ENCODE results near the gene APOL6.
"Not testable (repeated sequence)": the region's sequence is repeated elsewhere in the genome, so short reads cannot be mapped to it uniquely, and the experiment has no call there.

The APOL6 gene

DNA sequence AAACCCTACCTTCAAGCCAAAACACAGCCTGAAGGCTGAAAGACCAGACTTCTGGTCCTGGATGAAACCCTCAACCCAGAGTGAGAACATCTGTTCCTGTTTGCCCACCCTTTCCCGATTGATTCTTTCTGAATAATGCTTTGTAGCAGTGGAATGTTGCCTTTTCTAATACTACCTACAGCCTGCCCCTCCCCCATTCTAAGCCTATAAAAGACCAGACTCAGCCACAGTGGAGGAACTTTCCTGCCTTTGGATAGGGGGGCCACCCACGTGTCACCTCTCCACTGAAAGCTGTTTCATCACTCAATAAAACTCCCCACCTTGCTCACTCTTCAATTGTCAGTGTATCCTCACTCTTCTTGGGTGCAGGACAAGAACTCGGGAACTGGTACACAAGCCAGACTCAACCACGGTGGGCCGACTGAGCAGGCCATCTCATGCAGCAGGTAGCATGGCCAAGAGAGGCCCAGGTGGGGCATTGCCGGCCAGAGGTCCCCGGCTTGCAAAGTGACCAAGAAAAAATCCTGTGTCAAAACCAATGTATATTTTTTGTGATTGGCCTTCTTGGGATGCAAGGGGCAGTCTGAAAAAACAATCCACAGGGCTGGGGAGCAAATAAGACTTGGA, 6.6 kb upstream of the APOL6 start:
- no peak for DNase-seq

DNA sequence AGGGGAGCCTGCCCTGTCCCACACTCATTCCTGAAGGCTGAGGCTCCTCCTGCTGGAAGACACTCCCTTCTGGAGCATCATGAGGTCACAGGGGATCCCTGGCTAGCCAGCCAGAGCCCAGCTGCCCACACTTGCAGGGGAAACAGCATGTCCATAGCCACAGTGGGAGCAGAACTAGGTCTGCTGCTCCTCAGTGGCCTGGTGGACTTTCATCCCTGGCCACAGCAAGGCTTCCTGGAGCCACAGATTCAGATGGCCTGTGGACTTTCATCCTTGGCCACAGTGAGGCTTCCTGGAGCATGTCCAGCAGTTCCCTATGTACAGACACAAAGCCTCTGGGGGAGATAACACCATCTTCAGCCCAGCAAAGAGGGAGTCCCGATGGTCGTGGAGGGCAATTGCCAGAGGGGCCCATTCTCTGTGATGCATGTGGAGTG, 5.9 kb upstream of the APOL6 start:
- DNase-seq, result no peak

DNA sequence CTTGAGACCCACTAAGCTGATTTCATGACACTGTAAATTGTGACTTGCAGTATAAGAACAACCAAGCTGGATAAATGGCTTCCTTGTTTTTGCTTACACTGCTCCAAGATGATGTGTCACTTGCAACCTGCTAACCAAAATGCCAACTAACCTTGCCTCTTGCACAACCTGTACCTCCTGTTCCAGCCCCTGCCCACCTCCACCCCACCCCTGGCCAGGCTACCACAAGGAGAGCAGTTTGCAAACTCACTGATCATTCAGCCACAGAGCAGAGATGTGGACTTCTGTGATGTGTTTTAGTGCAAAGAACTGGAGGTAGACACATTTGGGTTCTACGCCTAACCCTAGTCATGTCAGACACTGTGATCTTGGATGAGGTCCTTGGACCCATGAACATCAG, 4.3 kb upstream of the APOL6 start:
- DNase-seq, result no peak

DNA sequence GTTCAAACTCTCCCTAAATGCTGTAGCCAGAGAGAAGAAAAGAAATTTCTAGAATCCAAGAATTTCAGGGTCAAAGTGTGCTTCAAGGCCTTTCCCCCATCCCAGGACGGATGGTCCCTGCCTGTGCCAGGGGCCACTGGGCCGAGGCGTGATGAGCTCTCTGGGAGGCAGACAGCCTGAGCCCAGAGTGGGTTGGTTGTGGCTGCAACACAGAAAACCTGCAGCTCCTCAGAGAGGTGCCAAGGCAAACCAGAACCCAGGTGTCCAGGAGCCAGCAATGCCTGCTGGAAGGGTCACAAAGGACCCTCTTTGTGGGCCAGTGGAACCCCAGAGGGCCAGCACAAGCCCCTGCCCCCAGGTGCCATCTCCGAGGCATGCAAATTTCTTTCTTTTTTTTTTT, 2.6 kb upstream of the APOL6 start:
- DNase-seq, result no peak

DNA sequence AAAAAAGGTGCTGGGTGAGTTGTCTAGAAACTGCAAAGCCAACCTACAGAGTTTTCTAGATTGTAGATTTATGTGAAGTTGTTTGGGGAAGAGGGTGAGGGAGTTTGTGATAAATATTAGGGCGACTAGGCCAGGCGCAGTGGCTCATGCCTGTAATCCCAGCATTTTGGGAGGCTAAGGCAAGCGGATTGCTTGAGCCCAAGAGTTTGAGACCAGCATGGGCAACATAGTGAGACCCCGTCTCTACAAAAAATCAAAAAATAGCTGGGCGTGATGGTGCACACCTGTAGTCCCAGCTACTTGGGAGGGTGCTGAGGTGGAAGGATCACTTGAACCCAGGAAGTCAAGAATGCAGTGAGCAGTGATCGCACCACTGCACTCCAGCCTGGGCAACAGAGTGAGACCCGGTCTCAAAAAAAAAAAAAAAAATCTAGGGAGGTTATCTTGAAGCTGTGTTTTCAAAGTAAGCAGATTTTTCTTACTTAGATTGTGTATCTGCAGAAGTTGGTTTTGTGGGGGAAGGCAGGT, 844 bp downstream of the APOL6 start:
- DNase-seq, result no peak

DNA sequence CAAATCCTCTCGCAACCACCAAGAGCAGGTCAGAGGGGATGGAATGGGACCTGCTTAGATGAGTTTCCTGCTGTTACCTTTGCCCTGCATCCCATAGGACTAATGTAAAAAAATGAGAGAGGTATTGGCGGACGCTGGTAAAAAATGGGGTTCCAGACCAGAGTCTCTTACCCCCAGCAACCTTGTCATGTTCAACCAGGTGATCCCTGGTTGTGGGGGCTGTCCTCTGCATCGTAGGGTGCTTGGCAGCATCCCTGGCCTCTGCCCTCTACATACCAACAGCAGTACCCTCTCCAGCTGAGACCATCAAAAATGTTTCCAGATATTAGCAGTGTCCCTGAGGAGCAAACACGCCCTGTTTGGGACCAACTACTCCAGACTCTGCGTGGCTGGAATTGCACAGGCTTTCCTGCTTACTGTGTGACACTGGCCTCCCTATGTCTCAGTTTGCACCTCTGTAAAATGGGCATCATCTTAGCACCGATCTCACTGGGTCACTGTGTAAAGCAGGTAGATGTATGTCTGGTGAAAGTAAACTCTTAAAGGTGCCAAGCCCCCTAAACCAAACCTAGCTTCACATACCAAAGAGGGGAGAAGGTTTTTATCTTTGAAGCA, 1.5 kb downstream of the APOL6 start:
- DNase-seq, result no peak

DNA sequence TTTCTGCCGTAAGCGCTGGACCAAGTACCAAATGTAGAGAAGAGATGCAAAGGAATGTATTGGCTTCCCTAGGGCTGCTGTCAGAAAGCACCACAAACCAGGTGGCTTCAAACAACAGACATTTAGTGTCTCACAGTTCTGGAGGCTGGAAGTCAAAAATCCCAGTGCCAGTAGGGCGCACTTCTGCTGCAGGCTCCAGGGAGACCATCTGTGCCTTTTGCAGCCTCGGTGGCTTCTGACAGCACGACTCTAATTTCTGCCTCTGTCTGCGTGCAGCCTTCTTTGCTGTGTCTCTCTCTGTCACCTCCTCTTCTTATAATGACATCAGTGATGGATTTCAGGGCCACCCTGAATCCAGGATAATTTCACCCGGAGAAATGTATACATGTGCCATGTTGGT, 2.8 kb downstream of the APOL6 start:
- no peak for DNase-seq

DNA sequence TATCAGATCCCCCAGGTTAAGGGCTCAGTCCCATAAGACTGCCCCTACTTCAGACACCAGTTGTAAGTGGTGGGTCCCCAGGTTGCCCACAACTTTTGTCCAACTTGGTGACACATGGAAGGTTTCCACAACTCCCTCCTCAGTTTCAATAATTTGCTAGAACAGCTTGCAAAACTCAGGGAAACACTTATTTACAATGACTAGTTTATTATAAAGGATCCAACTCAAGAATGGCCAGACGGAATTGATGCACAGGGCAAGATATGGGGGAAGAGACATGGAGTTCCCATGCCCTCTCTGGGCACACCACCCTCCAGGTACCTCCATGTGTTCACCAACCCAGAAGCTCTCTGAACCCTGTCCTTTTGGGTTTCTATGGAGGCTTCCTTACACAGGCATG, 5.6 kb downstream of the APOL6 start:
- no peak for DNase-seq

DNA sequence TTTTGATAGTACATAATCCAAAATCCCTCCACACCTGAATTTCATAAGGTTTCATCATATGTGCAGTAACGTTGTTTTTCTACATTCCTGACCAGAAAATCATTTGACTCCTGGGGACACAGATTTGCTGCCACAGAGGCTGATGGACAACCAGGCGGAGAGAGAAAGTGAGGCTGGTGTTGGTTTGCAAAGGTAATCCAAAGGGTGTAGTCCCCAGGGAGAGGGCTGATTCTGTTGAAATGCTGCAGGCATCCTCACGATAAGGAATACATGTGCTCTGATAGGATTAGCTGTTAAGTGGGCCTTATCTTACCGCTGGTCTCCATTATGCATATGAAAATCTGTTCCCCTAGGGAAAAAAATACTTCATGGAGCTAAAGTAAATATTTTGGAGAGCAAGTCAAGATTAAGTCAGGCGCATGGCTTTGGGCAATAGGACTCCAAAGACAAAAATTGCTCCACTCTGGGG, 8.1 kb downstream of the APOL6 start:
- DNase-seq, result no peak

DNA sequence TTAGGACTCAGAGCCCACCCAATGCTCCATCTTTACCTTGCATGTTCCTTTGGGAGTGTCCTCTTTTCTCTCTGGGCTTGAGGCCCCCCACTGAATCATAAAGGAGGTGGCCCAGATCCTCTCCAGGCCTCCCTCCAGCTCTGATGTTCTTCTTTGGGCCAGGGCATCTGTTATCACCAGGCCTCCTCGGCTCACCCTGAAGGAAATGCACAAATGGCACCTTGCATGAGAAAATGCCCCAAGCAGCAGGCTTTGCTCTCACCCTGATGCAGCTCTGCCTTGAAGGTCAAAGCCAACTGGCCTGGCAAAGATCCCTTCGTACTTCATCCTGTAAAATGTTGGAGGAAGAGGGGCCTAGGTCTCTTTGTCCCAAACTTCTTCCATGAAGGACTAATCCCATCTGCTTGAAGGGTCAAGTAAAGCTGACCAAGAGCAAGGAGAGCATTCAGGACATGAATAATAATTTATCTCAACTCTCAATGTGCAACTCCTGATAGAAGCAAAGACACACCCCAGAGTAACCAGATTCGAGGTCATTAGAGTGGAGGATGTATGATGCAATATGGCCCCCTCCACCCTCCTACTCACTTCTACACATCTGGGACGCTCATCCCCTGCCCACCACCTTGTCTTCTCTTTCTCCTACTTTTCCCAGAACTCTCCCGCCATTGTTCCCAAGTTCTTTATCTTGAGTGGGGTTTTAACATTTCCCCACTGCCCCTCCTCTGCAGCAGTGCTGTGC, 9.5 kb downstream of the APOL6 start:
- DNase-seq, result no peak

DNA sequence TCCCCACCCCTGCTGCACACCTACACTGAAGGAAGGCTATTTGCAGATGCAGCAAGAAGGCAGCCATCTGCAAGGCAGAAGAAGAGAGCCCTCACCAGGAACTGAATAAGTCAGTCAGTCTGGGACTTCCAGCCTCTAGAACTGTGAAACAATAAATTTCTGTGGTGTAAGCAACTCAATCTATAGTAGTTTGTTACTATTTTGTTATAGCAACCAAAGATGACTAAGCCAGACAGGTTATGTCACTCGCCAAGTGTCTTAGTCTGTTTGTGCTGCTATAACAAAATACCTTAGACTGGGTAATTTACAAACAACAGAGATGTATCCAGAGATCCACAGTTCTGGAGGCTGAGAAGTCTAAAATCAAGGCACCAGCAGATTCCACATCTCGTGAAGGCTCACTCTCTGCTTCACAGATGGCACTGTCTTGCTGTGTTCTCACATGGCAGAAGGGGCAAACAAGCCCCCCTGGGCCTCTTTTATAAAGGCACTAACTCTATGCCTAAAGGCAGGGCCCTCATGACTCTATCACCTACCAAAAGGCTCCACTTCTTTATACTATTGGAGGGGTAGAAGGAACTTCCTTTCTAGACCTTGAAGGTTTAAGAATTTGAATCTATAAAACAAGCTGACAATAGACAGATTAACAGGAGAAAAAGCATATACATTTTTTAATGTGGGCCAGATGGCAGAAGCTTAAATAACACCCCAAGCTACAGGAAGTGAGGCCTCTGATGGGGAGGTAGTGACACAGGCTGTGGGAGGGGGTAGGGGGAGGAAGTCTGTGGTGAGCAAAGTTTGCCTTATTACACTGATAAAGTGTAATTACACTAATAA, 12.3 kb downstream of the APOL6 start:
- no peak for DNase-seq

DNA sequence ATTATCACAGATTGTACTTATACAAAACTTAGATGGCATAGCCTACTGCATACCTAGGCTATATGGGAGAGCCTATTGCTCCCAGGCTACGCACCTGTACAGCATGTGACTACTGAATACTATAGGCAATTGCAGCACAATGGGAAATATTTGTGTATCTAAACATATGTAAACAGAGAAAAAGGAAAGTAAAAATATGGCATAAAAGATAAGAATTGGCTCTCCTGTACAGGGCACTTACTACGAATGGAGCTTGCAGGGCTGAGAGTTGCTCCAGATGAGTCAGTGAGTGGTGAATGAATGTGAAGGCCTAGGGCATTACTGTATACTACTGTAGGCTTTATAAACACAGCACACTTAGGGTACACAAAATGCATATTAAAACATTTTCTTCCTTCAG, 13.2 kb downstream of the APOL6 start:
- no peak for DNase-seq

DNA sequence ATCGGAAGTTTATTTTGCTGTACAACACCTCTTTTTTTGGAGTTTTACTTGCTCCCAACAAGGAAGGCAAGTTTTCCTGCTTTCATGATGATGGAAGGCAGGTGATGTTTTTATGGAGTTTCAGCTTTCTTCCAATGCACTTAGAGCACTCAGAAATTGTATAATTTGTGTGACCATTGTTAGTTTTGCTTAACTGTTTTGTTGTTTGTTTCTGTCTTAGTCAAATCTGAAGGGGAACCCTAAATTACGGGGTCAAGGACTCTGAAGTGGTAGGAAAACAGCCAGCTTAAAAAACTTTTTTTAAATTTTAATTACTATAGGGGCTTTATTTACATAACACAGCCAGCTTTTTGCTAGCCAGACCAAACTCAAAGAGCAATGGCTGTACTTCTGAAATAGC, 14.7 kb downstream of the APOL6 start:
- DNase-seq, result no peak

DNA sequence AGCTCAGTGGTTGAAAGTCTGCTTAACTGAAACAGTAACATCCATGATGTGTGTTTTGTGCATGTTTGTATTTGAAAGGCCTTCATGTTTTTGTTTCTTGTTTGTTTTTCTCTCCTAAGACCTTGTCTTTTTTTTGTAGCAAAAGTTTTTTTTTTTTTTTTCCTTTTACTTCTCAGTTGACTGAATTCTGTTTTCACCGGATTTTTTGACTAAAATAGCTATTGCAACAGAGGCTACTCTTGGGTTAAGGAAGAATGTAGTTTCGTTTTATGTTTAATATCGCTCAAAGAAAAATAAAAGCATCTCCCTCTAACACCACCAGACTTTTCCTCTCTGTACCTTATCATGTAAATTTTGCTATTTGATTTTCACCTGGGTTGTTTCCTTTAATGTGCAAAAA, 15.1 kb downstream of the APOL6 start:
- no peak for DNase-seq

DNA sequence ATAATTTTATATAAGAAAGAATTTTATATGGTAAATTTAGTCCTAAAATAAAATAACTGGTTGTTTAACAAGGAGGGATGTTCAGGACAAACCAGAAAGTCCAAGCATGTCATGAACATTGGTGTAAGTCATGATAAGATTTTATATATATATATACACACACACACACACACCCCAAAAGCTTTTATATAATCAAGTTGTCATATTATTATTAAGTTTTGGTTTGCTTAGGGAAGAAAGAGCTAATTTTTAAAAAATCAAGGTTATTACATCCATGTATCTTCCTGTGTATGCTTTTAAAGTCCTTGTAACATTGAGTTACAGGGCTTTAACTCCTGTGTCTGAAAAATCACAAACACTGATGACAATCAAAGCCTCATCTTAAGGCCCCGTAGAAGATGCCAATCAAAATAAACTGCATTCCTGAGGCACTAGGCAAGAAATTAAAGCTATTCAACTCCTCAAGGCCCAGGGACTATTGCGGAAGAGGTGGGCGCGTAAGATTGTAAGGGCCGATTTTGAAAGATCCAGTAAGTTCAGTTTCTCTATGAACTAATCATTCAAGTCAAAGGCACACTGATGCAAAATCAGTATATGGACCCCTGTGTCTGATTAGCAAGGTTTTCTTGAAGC, 16.8 kb downstream of the APOL6 start:
- DNase-seq, result no peak

DNA sequence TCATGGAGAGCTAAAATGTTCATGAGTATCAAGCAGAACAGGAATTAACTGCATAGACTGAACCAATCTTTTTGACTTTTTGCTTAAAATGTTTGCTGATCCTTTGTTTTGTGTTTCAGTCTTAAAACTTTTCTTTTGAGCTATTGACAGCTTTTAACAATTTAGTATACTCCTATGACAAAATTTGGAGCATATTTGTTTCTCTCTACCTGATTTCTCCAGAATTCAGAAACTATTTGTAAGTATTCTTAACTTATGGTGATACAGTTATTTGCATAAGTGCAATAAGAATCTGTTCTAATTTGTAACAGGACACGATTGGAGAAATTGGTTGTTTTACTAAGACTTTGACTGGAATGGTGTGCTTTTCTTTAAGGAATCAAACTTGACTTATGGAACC, 18.5 kb downstream of the APOL6 start:
- DNase-seq, result not testable (repeated sequence)

DNA sequence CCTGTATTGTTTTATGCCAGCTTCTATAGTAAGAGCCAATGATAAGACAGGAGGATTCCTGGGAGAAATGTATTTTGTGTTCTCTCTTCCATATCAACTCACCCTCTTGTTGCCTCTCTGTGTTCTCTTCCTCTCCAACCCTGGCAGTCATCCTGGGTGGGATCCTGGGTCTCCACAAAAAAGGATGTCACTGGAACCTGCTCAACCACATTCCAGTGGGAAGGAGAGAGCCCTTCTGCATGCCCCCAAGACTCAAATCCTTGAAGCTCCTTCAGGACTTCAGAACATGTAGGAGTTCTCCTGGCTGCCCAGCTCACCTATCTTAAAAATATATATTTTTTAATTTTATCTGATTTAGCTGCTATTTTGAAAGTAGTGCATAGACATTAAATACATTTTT, 26.1 kb downstream of the APOL6 start:
- no peak for DNase-seq

DNA sequence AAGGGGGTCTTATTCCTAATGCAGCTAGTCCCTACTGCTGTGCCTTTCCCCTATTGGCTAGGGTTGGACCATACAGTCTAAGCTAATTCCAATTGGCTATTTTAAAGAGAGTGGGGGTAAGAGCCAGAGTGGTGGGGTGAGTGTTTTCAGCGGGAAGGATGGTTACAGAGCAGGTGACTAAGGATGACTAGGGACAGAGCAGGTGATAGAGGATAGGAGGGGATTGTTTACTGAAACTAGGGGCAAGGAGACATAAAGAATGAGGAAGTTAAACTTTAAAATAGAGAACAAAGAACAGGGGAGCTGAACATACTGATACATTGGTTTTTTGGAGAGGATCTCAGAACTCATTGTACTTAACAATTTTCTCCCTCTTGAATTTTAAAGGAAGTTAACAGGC, 27.8 kb downstream of the APOL6 start:
- DNase-seq, result not testable (repeated sequence)

DNA sequence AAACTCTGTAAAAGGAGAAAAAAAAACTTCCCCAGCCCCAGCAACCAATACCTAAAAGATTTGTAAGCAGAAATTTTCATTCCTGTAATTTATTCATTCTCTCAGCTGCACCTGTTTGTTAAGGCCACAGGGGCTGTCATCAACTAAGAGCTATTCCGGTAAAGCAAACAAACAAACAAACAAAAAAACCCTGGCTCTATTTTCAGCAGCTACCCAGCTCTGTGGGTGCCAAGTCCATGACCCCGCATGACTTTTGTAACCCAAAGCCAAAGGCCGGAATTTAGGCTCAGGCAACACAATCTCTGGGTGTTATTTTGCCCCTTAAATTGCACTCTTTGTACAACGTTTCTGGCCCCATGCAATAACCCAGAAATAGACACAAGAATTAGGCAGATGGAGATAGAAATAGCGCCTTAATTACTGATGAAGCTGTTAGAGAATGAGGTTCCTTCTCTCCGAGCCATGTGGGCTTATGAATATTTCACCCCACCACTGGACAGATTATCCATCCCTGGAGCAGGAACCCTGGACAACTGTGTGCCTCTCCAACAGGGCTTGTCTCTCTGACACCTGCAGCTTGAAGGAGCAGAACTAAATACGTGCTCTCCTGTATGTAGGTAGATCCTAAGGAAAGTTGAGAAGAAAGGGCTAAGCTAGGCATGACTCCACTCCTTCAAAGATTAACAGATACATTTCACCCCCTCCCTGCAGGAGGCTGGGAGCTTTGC, 29.4 kb downstream of the APOL6 start:
- DNase-seq, result no peak

DNA sequence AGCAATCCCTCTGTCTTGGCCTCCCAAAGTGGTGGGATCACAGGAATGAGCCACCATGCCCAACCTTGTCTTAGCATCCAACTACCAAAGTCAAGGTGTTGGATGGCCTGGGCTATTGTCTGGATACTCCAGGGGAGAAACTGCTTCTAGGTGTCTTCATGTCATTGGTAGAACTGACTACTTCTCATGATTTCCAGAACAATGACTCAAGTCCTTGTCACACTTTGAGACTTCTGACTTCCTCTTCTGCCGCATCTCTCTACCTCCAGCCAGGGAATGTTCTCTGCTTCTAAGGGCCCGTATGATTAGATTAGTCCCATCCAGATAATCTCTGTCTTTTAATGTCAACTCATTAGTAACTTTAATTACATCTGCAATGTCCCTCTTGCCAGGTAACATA, 30.6 kb downstream of the APOL6 start:
- no peak for DNase-seq

DNA sequence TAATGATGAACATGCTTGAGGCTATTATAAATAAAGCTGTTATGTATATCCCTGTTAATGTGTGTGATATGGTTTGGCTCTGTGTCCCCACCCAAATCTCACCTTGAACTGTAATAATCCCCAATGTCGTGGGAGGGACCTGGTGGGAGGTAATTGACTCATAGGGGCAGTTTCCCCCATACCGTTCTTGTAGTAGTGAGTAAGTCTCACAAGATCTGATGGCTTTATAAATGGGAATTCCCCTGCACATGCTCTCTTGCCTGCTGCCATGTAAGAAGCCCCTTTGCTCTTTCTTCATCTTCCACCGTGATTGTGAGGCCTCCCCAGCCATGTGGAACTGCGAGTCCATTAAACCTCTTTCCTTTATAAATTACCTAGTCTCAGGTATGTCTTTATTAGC, 31.2 kb downstream of the APOL6 start:
- not testable (repeated sequence) for DNase-seq

DNA sequence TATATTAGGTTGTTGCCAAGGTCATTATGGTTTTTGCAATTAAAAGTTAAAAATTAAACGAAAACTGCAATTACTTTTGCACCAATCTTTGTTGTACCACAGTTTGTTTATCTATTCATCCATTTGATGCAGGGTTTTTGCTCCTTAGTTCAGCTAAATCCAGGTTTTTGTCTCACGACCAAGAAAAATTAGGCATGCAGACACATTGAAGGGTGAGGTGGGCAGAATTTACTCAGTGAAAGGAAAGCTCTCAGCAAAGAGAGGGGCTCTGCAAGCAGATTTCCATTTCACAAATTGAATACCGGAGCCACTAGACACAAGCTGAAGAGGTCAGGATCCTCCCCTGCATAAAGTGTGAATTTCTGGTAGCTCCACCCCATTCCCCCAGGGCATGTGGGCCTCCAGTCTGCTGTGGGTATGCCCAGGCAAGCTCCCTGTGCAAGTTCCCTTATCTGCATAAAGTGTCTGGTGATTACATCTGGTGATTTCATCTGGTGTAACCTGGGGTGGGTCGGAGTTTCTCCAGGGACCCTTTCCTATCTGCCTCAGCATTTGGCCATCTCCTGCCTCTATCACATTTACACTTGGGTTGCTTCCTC, 33.3 kb downstream of the APOL6 start:
- DNase-seq, result no peak
